GM13976 (cell line): ENCODE data around the gene MPPED2.

Experiments
- DNase-seq: peaks from one replicate; pipeline ENCODE4 v3.0.0; 2012; ENCODE audit warnings: low spot score
- in situ Hi-C: fragments of 300-500 bp; cut with MboI; formaldehyde crosslinking; loops from one replicate; pipeline ENCODE4 v1.12.0; 2022; ENCODE audit warnings: low sequenced_read_pairs, mixed read lengths, inconsistent platforms; ENCODE audit not compliant: unreplicated experiment
- TF ChIP-seq, protein P1 (sequence below): IDR thresholded peaks from 2 replicates; pipeline ENCODE4 v1.5.1; 2012; ENCODE audit warnings: borderline replicate concordance, mild to moderate bottlenecking; ENCODE audit not compliant: insufficient read depth; ENCODE audit errors: extremely low read depth, missing control alignments, control extremely low read depth

The MPPED2 gene

DNA sequence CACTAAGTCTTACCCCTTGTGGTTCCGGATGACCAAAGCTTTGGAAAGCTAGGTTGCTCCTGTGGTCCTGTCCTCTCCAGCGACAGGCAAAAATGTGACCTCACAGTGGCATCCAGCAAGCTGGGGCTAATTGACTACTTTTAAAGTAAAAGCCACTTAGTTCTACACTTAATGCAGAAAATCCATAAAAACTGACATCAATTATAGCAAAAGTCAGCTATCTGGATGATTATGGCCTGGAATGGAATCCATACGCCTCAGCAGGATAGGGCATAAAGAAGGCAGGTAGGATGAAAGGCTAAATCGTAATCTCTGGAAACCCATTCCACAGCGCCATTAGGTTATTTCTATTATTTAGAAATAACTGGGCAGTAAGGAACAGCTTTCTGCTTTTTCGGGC lies 171.3 kb downstream of the MPPED2 start:
- in situ Hi-C loops, result no loop called here
- no peak for DNase-seq
- TF ChIP-seq, protein P1, sequence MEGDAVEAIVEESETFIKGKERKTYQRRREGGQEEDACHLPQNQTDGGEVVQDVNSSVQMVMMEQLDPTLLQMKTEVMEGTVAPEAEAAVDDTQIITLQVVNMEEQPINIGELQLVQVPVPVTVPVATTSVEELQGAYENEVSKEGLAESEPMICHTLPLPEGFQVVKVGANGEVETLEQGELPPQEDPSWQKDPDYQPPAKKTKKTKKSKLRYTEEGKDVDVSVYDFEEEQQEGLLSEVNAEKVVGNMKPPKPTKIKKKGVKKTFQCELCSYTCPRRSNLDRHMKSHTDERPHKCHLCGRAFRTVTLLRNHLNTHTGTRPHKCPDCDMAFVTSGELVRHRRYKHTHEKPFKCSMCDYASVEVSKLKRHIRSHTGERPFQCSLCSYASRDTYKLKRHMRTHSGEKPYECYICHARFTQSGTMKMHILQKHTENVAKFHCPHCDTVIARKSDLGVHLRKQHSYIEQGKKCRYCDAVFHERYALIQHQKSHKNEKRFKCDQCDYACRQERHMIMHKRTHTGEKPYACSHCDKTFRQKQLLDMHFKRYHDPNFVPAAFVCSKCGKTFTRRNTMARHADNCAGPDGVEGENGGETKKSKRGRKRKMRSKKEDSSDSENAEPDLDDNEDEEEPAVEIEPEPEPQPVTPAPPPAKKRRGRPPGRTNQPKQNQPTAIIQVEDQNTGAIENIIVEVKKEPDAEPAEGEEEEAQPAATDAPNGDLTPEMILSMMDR, result no peak

DNA sequence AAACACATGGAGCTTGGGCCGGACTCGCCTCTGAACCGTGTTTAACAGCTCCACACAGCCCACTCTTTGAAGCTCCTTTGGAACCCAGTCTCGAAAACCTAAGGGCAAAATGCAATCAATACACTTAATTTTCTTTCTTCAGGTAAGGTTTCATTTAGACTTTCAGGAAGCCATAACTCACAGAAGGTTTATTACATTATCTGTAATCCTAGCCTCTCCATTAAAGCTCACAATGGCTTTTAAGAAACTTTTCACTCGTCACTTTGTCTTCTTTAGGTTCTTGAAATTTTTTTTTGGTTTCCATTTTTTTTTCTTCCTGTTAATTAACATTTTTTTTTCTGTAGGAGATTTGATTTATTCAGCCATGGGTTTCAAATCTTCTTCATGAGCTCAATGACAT lies 171.9 kb downstream of the MPPED2 start:
- in situ Hi-C loops, result no loop called here
- no peak for DNase-seq
- TF ChIP-seq, protein P1, result no peak

DNA sequence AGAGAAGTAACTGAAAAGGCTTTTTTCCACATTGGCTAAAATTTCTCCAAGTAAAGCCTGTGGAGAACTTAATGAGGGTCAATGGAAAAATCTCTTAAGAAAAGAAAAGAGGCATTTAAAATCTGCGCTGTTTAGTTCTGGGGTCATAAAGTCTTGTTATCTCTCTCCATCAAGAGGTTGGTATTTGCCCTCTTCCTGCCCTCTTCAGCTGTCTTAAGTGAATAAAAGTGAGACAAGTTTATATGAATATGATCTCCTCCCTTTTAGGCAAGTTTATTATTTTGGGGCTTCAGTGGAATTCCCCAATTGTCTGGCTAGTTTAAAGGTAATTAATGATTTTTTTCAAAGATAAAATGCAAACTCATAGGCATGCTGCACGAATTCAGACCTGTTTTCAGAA lies 173.6 kb downstream of the MPPED2 start:
- DNase-seq, result no peak
- in situ Hi-C loops, result no loop called here
- TF ChIP-seq, protein P1, result no peak

DNA sequence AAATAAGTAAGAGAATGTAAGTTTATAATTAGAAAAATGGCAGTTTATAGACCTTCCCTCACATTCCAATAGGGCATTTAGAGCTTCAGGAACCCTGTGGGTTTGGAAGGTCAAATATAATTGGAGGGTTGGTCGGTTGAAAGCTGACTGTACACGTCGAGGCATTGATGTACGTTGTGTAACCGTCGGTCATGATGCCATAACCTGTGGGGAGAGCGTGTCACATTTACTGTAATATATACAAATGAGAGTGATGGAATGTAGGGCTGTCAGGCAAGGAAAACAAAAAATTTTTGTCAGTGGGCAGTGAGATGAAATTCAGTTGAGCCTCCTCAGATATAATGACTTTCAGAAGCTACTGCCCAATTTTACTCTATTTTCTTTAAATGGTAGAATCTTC lies 174.8 kb downstream of the MPPED2 start:
- in situ Hi-C loops, result no loop called here
- TF ChIP-seq, protein P1, result no peak
- DNase-seq, result no peak

GRCh38 chr11:30406978-30407762 lies 179.0 kb downstream of the MPPED2 start:
- DNase-seq, result no peak
- TF ChIP-seq, protein P1, result no peak
- in situ Hi-C loops, result no loop called here

DNA sequence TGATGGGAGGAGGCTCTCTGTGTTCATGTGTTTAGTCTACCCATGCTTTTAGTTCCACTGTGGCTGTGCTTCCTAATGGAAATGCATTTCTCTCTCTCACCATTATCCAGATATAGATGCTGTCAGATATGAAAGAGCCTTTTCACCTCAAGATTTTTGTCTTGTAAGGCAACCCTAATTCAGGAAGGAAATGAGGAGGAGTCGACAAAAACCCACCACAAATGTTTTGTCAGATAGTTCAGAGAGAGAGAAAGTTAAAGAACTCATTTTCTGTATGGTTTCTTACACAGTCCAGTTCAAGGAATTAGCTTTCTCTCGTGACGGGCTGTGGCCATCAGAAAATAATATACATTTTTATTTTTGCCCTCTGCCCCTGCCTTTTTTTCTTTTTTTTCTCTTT lies 180.8 kb downstream of the MPPED2 start:
- TF ChIP-seq, protein P1, result no peak
- in situ Hi-C loops, result no loop called here
- no peak for DNase-seq
